Endodermal cell (in vitro differentiated cells): ENCODE results near the gene SOD3. TPM values are rescaled to one million over a fixed set of nuclear protein-coding genes. Genes with fewer than 3 reads are reported as not detected.

Source experiments
- DNase-seq: peaks from one replicate; pipeline ENCODE4 v3.0.0-alpha.2; 2017
- H3K27ac ChIP-seq: 2 replicates; pipeline ENCODE4 v1.5.1; 2013; ENCODE audit warnings: mild to moderate bottlenecking, low read depth, low read length, moderate library complexity
- H3K27me3 ChIP-seq: 2 replicates; pipeline ENCODE4 v1.6.1; 2013; ENCODE audit warnings: mild to moderate bottlenecking, low read length, moderate library complexity; ENCODE audit not compliant: insufficient read depth, control insufficient read depth, poor library complexity, severe bottlenecking
- H3K36me3 ChIP-seq: 2 replicates; pipeline ENCODE4 v1.7.0; 2013; ENCODE audit warnings: mild to moderate bottlenecking, low read length, moderate library complexity; ENCODE audit not compliant: control insufficient read depth, insufficient read depth
- H3K4me1 ChIP-seq: one replicate; pipeline ENCODE4 v1.7.0; 2013; ENCODE audit warnings: low read length; ENCODE audit not compliant: control insufficient read depth, insufficient read depth
- H3K4me3 ChIP-seq: 2 replicates; pipeline ENCODE4 v1.5.1; 2013; ENCODE audit warnings: mild to moderate bottlenecking, low read length, moderate library complexity
- H3K9ac ChIP-seq: 2 replicates; pipeline ENCODE4 v1.6.1; 2013; ENCODE audit warnings: mild to moderate bottlenecking, low read length, moderate library complexity; ENCODE audit not compliant: poor library complexity, severe bottlenecking; ENCODE audit errors: extremely low read depth
- H3K9me3 ChIP-seq: 2 replicates; pipeline ENCODE4 v1.6.1; 2013; ENCODE audit warnings: mild to moderate bottlenecking, low read length, moderate library complexity; ENCODE audit not compliant: control insufficient read depth
- H3K27ac Mint-ChIP-seq: 2 replicates; pipeline ENCODE4 v1.8.0; 2020; ENCODE audit warnings: mixed read lengths
- H3K27me3 Mint-ChIP-seq: 2 replicates; pipeline ENCODE4 v1.8.0; 2021; ENCODE audit warnings: mild to moderate bottlenecking, mixed read lengths; ENCODE audit not compliant: insufficient read depth
- H3K36me3 Mint-ChIP-seq: 2 replicates; pipeline ENCODE4 v1.8.0; 2020; ENCODE audit warnings: low read depth, mixed read lengths
- H3K4me1 Mint-ChIP-seq: 2 replicates; pipeline ENCODE4 v1.8.0; 2020; ENCODE audit warnings: mixed read lengths
- H3K4me3 Mint-ChIP-seq: 2 replicates; pipeline ENCODE4 v1.8.0; 2020; ENCODE audit warnings: mild to moderate bottlenecking, moderate library complexity, mixed read lengths
- H3K9me3 Mint-ChIP-seq: 2 replicates; pipeline ENCODE4 v1.8.0; 2020; ENCODE audit warnings: mild to moderate bottlenecking, mixed read lengths
- WGBS, 2 experiments: methylation state at CpG; one replicate each; pipeline versions ENCODE4 v1.1.5 to v1.1.7; 2013; ENCODE audit warnings: missing lambda C conversion rate in 2 of 2, mixed read lengths in 1 of 2; ENCODE audit not compliant: insufficient coverage in 1 of 2, insufficient read length in 1 of 2; 5-methylcytosine and 5-hydroxymethylcytosine counted together
- total RNA-seq, 2 donors: library from RNA; stranded (reverse); fragmentation: NEBNext Ultra II Directional in 1 of 2; extraction: Animal tissue kit (Norgen Biotek cat#: 25700) in 1 of 2; gene quantifications; 2 replicates in 1 of 2; 3 replicates in 1 of 2; pipeline ENCODE4 v1.2.1, GENCODE V29; 2021
- TF ChIP-seq, protein P1 (sequence below): fragments of 200-600 bp; sonication (generic); conservative IDR thresholded peaks from 2 replicates; pipeline ENCODE4 v1.5.0; 2021; ENCODE audit warnings: antibody characterized with exemption, mild to moderate bottlenecking

Gene SOD3
- total RNA-seq, 2 donors from 2014 or later: 5.7 to 8.7 TPM

DNA sequence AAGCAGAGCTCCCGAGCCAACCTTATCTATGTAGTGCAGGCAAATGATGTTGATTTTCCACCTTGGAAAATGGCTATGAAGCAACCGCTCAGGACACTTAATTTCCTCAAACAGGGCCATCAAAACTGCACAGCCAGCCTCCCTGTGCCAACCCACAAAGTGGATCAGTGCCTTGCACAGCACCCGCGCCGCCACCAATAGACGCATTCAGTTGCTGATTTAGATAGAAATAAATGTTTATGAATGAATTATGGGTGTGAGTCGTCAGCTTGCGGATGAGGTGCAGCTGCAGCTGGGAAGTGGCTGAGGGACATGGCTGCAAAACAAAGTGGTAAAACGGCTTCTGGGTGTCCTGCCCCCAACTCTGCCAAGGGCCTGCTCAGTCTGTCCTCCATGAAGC, 47.0 kb downstream of the SOD3 start:
- Histone ChIP-seq H3K27me3 (no peaks in the 10 kb centered on the region), H3K9ac (no peak overlapping the region), H3K4me3 (no peak overlapping the region), H3K36me3 (no peaks in the 10 kb centered on the region), H3K27ac (no peak overlapping the region), H3K4me1 (peaks cover 6% of the 10 kb centered on the region), H3K9me3 (no peaks in the 10 kb centered on the region)
- H3K4me3 Mint-ChIP-seq: no peak overlapping the region
- 91 to 96% methylated on average over 8 to 9 of the region's 9 CpGs for WGBS, 2 experiments
- H3K4me1 Mint-ChIP-seq: peaks cover 12% of the 10 kb centered on the region
- no peaks in the 10 kb centered on the region for H3K36me3 Mint-ChIP-seq
- no peak for DNase-seq
- no peak overlapping the region for H3K27ac Mint-ChIP-seq
- H3K27me3 Mint-ChIP-seq: peaks cover 6% of the 10 kb centered on the region
- TF ChIP-seq, protein P1, sequence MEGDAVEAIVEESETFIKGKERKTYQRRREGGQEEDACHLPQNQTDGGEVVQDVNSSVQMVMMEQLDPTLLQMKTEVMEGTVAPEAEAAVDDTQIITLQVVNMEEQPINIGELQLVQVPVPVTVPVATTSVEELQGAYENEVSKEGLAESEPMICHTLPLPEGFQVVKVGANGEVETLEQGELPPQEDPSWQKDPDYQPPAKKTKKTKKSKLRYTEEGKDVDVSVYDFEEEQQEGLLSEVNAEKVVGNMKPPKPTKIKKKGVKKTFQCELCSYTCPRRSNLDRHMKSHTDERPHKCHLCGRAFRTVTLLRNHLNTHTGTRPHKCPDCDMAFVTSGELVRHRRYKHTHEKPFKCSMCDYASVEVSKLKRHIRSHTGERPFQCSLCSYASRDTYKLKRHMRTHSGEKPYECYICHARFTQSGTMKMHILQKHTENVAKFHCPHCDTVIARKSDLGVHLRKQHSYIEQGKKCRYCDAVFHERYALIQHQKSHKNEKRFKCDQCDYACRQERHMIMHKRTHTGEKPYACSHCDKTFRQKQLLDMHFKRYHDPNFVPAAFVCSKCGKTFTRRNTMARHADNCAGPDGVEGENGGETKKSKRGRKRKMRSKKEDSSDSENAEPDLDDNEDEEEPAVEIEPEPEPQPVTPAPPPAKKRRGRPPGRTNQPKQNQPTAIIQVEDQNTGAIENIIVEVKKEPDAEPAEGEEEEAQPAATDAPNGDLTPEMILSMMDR: no peak
- no peaks in the 10 kb centered on the region for H3K9me3 Mint-ChIP-seq

DNA sequence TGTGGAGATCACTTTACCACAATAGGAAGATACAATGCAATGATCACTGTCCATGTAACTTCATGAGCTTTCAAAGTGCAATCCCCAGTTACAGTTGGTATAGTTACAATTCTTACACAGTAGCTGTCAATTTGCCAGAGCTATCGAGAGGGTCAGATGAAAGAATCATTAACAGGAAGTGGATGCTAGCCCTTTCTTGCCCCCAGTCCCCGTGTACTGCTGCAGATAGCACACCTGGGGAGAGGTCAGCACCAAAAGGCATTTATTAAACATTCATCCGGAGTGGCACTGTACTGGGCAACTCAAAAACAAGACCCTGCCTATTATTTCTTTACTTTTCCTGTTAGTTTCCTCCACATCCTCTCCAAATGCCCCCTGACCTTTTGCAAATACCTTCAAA, 47.7 kb downstream of the SOD3 start:
- WGBS, 2 experiments: 72 to 73% methylated on average over 3 of the region's 3 CpGs
- Mint-ChIP-seq H3K9me3 (no peaks in the 10 kb centered on the region), H3K4me1 (peaks cover 12% of the 10 kb centered on the region), H3K27me3 (peaks cover 6% of the 10 kb centered on the region), H3K27ac (no peak overlapping the region), H3K36me3 (no peaks in the 10 kb centered on the region), H3K4me3 (no peak overlapping the region)
- Histone ChIP-seq H3K9me3 (no peaks in the 10 kb centered on the region), H3K4me3 (no peak overlapping the region), H3K4me1 (peaks cover 6% of the 10 kb centered on the region), H3K36me3 (no peaks in the 10 kb centered on the region), H3K27me3 (no peaks in the 10 kb centered on the region), H3K9ac (no peak overlapping the region), H3K27ac (no peak overlapping the region)
- no peak for DNase-seq
- TF ChIP-seq, protein P1: no peak

DNA sequence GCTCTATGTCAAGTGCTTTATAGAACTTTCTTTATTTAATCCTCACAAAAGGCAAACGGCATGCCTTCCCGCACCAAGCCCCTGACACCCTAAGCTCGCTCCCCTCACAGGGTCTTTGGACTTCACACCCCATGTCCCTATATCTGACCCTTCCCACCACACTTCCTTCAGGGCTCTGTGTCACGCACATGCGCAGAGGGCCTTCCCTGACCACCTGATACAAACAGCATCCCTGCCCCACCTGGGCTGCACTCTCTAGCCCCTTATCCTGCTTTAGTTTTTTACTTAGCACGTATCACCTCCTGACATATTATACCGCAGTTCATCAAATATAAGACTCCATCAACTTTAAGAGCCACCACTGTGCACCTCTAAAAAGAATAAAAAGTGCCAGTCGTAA, 49.8 kb downstream of the SOD3 start:
- H3K27me3 Mint-ChIP-seq: peaks cover 6% of the 10 kb centered on the region
- H3K9me3 Mint-ChIP-seq: no peaks in the 10 kb centered on the region
- H3K4me3 Mint-ChIP-seq: no peak overlapping the region
- H3K9ac ChIP-seq: no peak overlapping the region
- TF ChIP-seq, protein P1: no peak
- H3K9me3 ChIP-seq: no peaks in the 10 kb centered on the region
- no peak overlapping the region for H3K4me3 ChIP-seq
- no peaks in the 10 kb centered on the region for H3K36me3 ChIP-seq
- WGBS, 2 experiments: 94 to 96% methylated on average over 6 to 8 of the region's 8 CpGs
- DNase-seq: no peak
- no peaks in the 10 kb centered on the region for H3K27me3 ChIP-seq
- H3K4me1 ChIP-seq: peaks cover 6% of the 10 kb centered on the region
- no peak overlapping the region for H3K27ac ChIP-seq
- no peaks in the 10 kb centered on the region for H3K36me3 Mint-ChIP-seq
- no peak overlapping the region for H3K27ac Mint-ChIP-seq
- H3K4me1 Mint-ChIP-seq: peaks cover 12% of the 10 kb centered on the region
